Measurements from ENCODE around the gene ZNF879. TPM values are rescaled to one million over a fixed set of nuclear protein-coding genes. Genes with fewer than 3 reads are reported as not detected.

ZNF879 gene
- total and polyA plus RNA-seq, 7 experiments from 2014 or later, result 4.2 to 20.0 (median 6.5) TPM

DNA sequence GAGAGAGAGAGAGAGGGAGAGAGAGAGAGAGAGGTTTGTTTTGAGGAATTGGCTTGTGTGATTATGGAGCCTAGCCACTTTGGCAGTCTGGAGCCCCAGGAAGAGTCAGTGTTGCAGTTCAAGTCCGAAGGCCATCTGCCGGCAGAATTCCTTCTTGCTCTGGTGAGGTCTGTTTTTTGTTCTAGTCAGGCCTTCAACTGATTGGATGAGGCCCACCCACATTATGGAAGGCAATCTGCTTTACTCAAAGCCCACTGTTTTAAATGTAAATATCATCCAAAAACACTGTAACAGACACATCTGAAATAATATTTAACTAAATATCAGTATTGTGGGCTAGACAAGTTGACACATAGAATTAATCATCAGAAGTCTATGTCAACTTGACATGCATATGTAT is 17.0 kb upstream of the ZNF879 start:
- peaks cover 0 to 27% (median 19%) of the 10 kb centered on the region in 5 donors for H3K27me3 Mint-ChIP-seq
- peaks cover 2 to 81% (median 44%) of the 10 kb centered on the region in 11 donors for H3K9me3 Mint-ChIP-seq
- Histone ChIP-seq H3K4me3 (ENCODE audit: low read length) (no peak overlapping the region), H3K4me1 (ENCODE audit: control insufficient read depth in 2 of 2, insufficient read depth in 2 of 2, low read length in 2 of 2) (no peaks in the 10 kb centered on the region), H3K27me3 (ENCODE audit: control insufficient read depth in 2 of 2, insufficient read depth in 2 of 2, low read length in 2 of 2) (no peaks in the 10 kb centered on the region), H3K36me3 (ENCODE audit: control insufficient read depth in 2 of 3, insufficient read depth in 3 of 3, low read length in 3 of 3) (no peaks in the 10 kb centered on the region), H3K27ac (ENCODE audit: low read depth, low read length) (no peak overlapping the region), H3K9me3 (ENCODE audit: control insufficient read depth in 2 of 3, low read length in 3 of 3) (peaks cover 0 to 7% (median 0%) of the 10 kb centered on the region in 3 experiments)
- no peaks in the 10 kb centered on the region for H3K4me1 Mint-ChIP-seq
- no peak overlapping the region for H3K27ac Mint-ChIP-seq
- H3K4me3 Mint-ChIP-seq, result no peak overlapping the region
- ATAC-seq (no peak), DNase-seq (no peak)
- intact Hi-C loops (cut with micrococcal nuclease), result no loop called here
- peaks cover 0 to 17% (median 0%) of the 10 kb centered on the region in 5 donors for H3K36me3 Mint-ChIP-seq
- ChIA-PET CTCF (no interaction called here), POLR2A (no interaction called here)

DNA sequence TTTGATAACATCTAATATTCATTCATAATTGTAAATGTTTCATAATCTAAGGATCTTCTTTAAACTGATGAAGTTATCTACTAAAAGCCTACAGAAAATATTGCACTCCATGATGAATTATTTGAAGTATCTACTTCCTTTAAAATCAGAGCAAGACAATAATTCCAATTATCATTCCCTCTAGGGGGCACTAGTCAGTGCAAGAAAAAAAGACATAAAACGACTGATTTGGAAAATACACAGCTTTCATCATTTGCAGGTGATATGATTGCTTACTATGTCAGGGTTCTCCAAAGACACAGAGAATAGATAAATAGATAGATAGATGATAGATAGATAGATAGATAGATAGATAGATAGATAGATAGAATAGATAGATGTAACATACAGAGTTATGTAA is 14.9 kb upstream of the ZNF879 start:
- H3K27me3 ChIP-seq (ENCODE audit: control insufficient read depth in 2 of 2, insufficient read depth in 2 of 2, low read length in 2 of 2), result no peaks in the 10 kb centered on the region
- H3K4me1 ChIP-seq (ENCODE audit: control insufficient read depth in 2 of 2, insufficient read depth in 2 of 2, low read length in 2 of 2), result no peaks in the 10 kb centered on the region
- ATAC-seq, result no peak
- no peak overlapping the region for H3K4me3 ChIP-seq (ENCODE audit: low read length)
- no peaks in the 10 kb centered on the region for H3K36me3 ChIP-seq (ENCODE audit: control insufficient read depth in 2 of 3, insufficient read depth in 3 of 3, low read length in 3 of 3)
- H3K9me3 ChIP-seq (ENCODE audit: control insufficient read depth in 2 of 3, low read length in 3 of 3), result peaks cover 0 to 13% (median 0%) of the 10 kb centered on the region in 3 experiments
- no peaks in the 10 kb centered on the region for H3K4me1 Mint-ChIP-seq
- peaks cover 0 to 14% (median 0%) of the 10 kb centered on the region in 5 donors for H3K36me3 Mint-ChIP-seq
- no peak overlapping the region for H3K27ac Mint-ChIP-seq
- H3K4me3 Mint-ChIP-seq, result no peak overlapping the region
- DNase-seq, result no peak
- H3K9me3 Mint-ChIP-seq, result peaks cover 2 to 82% (median 40%) of the 10 kb centered on the region in 11 donors
- CTCF ChIA-PET, result no interaction called here
- intact Hi-C loops (cut with micrococcal nuclease), result no loop called here
- peaks cover 0 to 16% (median 11%) of the 10 kb centered on the region in 5 donors for H3K27me3 Mint-ChIP-seq
- POLR2A ChIA-PET, result no interaction called here
- H3K27ac ChIP-seq (ENCODE audit: low read depth, low read length), result no peak overlapping the region

DNA sequence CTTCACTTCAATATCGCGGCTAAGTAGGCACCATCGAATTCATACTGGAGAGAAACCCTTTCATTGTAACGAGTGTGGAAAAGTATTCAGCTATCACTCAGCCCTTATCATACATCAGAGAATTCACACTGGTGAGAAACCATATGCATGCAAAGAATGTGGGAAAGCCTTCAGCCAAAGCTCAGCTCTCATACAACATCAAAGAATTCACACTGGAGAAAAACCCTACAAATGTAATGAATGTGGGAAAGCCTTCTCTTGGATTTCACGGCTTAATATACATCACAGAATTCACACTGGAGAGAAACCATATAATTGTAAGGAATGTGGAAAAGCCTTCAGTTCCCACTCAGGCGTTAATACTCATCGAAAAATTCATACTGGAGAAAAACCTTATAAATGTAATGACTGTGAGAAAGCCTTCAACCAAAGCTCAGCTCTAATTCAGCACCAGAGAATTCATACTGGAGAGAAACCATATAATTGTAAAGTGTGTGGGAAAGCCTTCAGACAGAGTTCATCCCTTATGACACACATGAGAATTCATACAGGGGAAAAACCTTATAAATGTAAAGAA is 9.5 kb downstream of the ZNF879 start:
- no peak overlapping the region for H3K4me3 Mint-ChIP-seq
- ChIA-PET CTCF (no interaction called here), POLR2A (interaction anchor here (0.8 to 1.6 kb wide), 3 partner anchors 10 to 173 kb away, joined by 3 to 7 read pairs (median 4); partner anchors contain the start of genes ZNF354B, ZNF354C and ZNF879)
- Histone ChIP-seq H3K4me3 (ENCODE audit: low read length) (no peak overlapping the region), H3K27me3 (ENCODE audit: control insufficient read depth in 2 of 2, insufficient read depth in 2 of 2, low read length in 2 of 2) (no peaks in the 10 kb centered on the region), H3K36me3 (ENCODE audit: control insufficient read depth in 2 of 3, insufficient read depth in 3 of 3, low read length in 3 of 3) (peaks cover 40 to 53% (median 45%) of the 10 kb centered on the region in 3 experiments), H3K27ac (ENCODE audit: low read depth, low read length) (no peak overlapping the region), H3K4me1 (ENCODE audit: control insufficient read depth in 2 of 2, insufficient read depth in 2 of 2, low read length in 2 of 2) (no peaks in the 10 kb centered on the region), H3K9me3 (ENCODE audit: control insufficient read depth in 2 of 3, low read length in 3 of 3) (peaks cover 27 to 91% (median 54%) of the 10 kb centered on the region in 3 experiments)
- H3K9me3 Mint-ChIP-seq, result peaks cover 33 to 100% (median 86%) of the 10 kb centered on the region in 11 donors
- no peaks in the 10 kb centered on the region for H3K27me3 Mint-ChIP-seq
- no peak for ATAC-seq
- DNase-seq, result peak in 2 of 9 donors; percentile 4 to 9
- H3K4me1 Mint-ChIP-seq, result peaks cover 0 to 6% (median 0%) of the 10 kb centered on the region in 7 donors
- H3K36me3 Mint-ChIP-seq, result peaks cover 46 to 80% (median 58%) of the 10 kb centered on the region in 5 donors
- intact Hi-C loops (cut with micrococcal nuclease), result no loop called here
- H3K27ac Mint-ChIP-seq, result no peak overlapping the region

DNA sequence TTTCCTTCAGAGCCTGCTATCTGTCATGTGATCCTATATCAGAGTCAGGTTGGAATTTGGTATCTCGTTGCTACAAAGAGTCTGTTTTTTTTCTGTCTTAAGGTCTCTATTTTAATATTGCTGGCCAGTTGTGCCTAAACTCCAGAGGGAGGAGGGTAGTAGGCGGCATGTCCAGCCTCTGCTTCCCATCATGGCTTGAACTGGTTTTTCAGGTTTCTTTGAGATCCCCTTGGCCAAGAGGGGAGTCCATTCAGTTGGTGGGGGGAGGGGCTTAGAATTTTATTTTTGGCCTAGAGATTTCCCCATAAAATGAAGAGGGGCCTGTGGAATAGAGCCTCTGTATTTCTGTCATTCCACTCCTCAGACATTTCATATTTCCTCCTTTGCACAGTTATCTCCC is 21.2 kb downstream of the ZNF879 start:
- Histone ChIP-seq H3K4me3 (ENCODE audit: low read length) (no peak overlapping the region), H3K9me3 (ENCODE audit: control insufficient read depth in 2 of 3, low read length in 3 of 3) (peaks cover 0 to 20% (median 0%) of the 10 kb centered on the region in 3 experiments), H3K27me3 (ENCODE audit: control insufficient read depth in 2 of 2, insufficient read depth in 2 of 2, low read length in 2 of 2) (no peaks in the 10 kb centered on the region), H3K4me1 (ENCODE audit: control insufficient read depth in 2 of 2, insufficient read depth in 2 of 2, low read length in 2 of 2) (no peaks in the 10 kb centered on the region), H3K36me3 (ENCODE audit: control insufficient read depth in 2 of 3, insufficient read depth in 3 of 3, low read length in 3 of 3) (no peaks in the 10 kb centered on the region), H3K27ac (ENCODE audit: low read depth, low read length) (no peak overlapping the region)
- intact Hi-C loops (cut with micrococcal nuclease), result no loop called here
- POLR2A ChIA-PET, result no interaction called here
- Mint-ChIP-seq H3K4me1 (no peaks in the 10 kb centered on the region), H3K27ac (no peak overlapping the region), H3K27me3 (peaks cover 0 to 18% (median 10%) of the 10 kb centered on the region in 5 donors), H3K36me3 (peaks cover 2 to 27% (median 6%) of the 10 kb centered on the region in 5 donors), H3K9me3 (peaks cover 9 to 90% (median 46%) of the 10 kb centered on the region in 11 donors), H3K4me3 (no peak overlapping the region)
- CTCF ChIA-PET, result no interaction called here
- DNase-seq, result no peak
- no peak for ATAC-seq

DNA sequence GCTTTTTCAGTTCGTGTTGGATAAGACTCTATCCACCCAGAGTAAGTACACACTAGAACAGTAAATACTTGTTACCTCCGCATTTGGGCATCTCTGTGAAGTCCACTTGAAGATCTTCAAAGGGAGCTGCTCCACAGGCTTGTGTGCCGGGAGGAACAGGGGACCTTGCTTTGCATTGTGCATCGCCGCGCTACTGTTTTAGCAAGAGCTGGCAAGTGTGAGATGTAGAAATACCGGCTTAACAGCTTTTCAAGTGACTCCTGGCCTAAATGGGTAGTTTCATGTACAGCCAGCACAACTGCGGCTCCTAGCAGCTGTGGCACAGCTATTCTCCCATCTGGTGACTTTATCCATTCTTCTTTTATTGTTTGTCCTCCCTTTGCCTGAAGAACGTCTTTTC is 28.2 kb downstream of the ZNF879 start:
- H3K27me3 Mint-ChIP-seq, result peaks cover 0 to 23% (median 11%) of the 10 kb centered on the region in 5 donors
- no peak overlapping the region for H3K27ac Mint-ChIP-seq
- DNase-seq (no peak), ATAC-seq (no peak)
- peaks cover 0 to 45% (median 24%) of the 10 kb centered on the region in 11 donors for H3K9me3 Mint-ChIP-seq
- no peaks in the 10 kb centered on the region for H3K36me3 ChIP-seq (ENCODE audit: control insufficient read depth in 2 of 3, insufficient read depth in 3 of 3, low read length in 3 of 3)
- H3K27me3 ChIP-seq (ENCODE audit: control insufficient read depth in 2 of 2, insufficient read depth in 2 of 2, low read length in 2 of 2), result no peaks in the 10 kb centered on the region
- no peak overlapping the region for H3K27ac ChIP-seq (ENCODE audit: low read depth, low read length)
- no peak overlapping the region for H3K4me3 Mint-ChIP-seq
- no peaks in the 10 kb centered on the region for H3K4me1 ChIP-seq (ENCODE audit: control insufficient read depth in 2 of 2, insufficient read depth in 2 of 2, low read length in 2 of 2)
- POLR2A ChIA-PET, result interaction anchor here (1.6 kb wide), 1 partner anchor 9 kb away, joined by 8 read pairs; the partner anchor contains the start of gene ZNF354C
- H3K4me3 ChIP-seq (ENCODE audit: low read length), result no peak overlapping the region
- intact Hi-C loops (cut with micrococcal nuclease), result no loop called here
- CTCF ChIA-PET, result no interaction called here
- H3K9me3 ChIP-seq (ENCODE audit: control insufficient read depth in 2 of 3, low read length in 3 of 3), result no peaks in the 10 kb centered on the region
- H3K4me1 Mint-ChIP-seq, result no peaks in the 10 kb centered on the region
- H3K36me3 Mint-ChIP-seq, result peaks cover 0 to 12% (median 3%) of the 10 kb centered on the region in 5 donors

DNA sequence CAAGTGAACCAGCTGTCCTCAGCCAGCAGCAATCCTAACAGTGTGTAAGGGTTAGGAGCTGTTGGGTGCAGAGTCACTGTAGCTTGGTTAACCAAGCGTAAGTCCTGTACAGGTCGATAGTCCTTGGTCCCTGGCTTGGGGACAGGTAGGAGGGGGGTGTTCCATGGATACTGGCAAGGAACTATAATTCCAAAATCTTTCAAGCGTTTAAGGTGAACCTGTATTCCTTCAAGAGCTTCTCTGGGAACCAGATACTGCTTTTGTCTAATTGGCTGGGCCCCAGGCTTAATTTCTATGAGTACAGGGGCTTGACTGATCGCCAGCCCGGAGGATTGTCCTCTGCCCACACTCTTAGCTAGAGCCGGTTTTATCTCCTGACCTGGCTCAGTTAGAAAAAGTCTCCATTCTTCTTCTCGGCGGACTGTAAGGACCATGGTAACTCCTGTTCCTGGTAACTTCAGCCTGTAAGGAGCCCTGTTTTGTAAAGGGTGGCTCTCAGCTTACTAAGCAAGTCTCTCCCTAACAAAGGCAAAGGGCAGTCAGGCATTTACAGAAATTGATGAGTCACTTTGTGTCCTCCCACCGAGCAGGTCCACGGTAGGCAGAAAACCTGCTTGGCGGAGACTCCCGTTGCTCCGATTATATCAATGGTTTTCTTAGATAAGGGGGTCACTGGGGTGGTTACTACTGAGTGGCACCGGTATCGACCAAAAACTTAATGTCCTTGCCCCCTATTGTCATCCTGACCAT is 30.6 kb downstream of the ZNF879 start:
- POLR2A ChIA-PET, result no interaction called here
- no peak for DNase-seq
- intact Hi-C loops (cut with micrococcal nuclease), result no loop called here
- Mint-ChIP-seq H3K27me3 (peaks cover 0 to 16% (median 8%) of the 10 kb centered on the region in 5 donors), H3K4me1 (peaks cover 0 to under 1% (median 0%) of the 10 kb centered on the region in 7 donors), H3K36me3 (peaks cover 0 to 3% (median under 1%) of the 10 kb centered on the region in 5 donors), H3K9me3 (peaks cover 0 to 38% (median 14%) of the 10 kb centered on the region in 11 donors), H3K27ac (no peak overlapping the region), H3K4me3 (peak overlapping the region in 1 of 10 donors; percentile 5)
- H3K4me3 ChIP-seq (ENCODE audit: low read length), result no peak overlapping the region
- no peaks in the 10 kb centered on the region for H3K27me3 ChIP-seq (ENCODE audit: control insufficient read depth in 2 of 2, insufficient read depth in 2 of 2, low read length in 2 of 2)
- H3K4me1 ChIP-seq (ENCODE audit: control insufficient read depth in 2 of 2, insufficient read depth in 2 of 2, low read length in 2 of 2), result no peaks in the 10 kb centered on the region
- no peak for ATAC-seq
- H3K9me3 ChIP-seq (ENCODE audit: control insufficient read depth in 2 of 3, low read length in 3 of 3), result no peaks in the 10 kb centered on the region
- H3K27ac ChIP-seq (ENCODE audit: low read depth, low read length), result no peak overlapping the region
- no peaks in the 10 kb centered on the region for H3K36me3 ChIP-seq (ENCODE audit: control insufficient read depth in 2 of 3, insufficient read depth in 3 of 3, low read length in 3 of 3)
- CTCF ChIA-PET, result no interaction called here

Data from naive thymus-derived CD4-positive, alpha-beta T cell (primary cell).